Hepatocyte (in vitro differentiated cells): ENCODE data around the gene FSD2.

Source experiments
- CTCF ChIP-seq: fragments of 200-600 bp; sonication (generic); IDR thresholded peaks from 2 replicates; pipeline ENCODE4 v1.5.1; 2016; ENCODE audit warnings: antibody characterized with exemption, mild to moderate bottlenecking; ENCODE audit not compliant: poor library complexity
- EZH2 ChIP-seq: fragments of 200-600 bp; sonication (generic); IDR thresholded peaks from 2 replicates; pipeline ENCODE4 v1.6.1; 2016; ENCODE audit warnings: antibody characterized with exemption, mild to moderate bottlenecking, borderline replicate concordance

- TF ChIP-seq CTCF (no peak), EZH2 (no peak)
Observed at GRCh38 chr15:82807920-82808633, 2.2 kb upstream of the FSD2 start.
